Measurements from ENCODE around the gene MAGEC1.
"Not testable (repeated sequence)": the region's sequence is repeated elsewhere in the genome, so short reads cannot be mapped to it uniquely, and the experiment has no call there.

Gene MAGEC1, protein sequence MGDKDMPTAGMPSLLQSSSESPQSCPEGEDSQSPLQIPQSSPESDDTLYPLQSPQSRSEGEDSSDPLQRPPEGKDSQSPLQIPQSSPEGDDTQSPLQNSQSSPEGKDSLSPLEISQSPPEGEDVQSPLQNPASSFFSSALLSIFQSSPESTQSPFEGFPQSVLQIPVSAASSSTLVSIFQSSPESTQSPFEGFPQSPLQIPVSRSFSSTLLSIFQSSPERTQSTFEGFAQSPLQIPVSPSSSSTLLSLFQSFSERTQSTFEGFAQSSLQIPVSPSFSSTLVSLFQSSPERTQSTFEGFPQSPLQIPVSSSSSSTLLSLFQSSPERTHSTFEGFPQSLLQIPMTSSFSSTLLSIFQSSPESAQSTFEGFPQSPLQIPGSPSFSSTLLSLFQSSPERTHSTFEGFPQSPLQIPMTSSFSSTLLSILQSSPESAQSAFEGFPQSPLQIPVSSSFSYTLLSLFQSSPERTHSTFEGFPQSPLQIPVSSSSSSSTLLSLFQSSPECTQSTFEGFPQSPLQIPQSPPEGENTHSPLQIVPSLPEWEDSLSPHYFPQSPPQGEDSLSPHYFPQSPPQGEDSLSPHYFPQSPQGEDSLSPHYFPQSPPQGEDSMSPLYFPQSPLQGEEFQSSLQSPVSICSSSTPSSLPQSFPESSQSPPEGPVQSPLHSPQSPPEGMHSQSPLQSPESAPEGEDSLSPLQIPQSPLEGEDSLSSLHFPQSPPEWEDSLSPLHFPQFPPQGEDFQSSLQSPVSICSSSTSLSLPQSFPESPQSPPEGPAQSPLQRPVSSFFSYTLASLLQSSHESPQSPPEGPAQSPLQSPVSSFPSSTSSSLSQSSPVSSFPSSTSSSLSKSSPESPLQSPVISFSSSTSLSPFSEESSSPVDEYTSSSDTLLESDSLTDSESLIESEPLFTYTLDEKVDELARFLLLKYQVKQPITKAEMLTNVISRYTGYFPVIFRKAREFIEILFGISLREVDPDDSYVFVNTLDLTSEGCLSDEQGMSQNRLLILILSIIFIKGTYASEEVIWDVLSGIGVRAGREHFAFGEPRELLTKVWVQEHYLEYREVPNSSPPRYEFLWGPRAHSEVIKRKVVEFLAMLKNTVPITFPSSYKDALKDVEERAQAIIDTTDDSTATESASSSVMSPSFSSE

DNA sequence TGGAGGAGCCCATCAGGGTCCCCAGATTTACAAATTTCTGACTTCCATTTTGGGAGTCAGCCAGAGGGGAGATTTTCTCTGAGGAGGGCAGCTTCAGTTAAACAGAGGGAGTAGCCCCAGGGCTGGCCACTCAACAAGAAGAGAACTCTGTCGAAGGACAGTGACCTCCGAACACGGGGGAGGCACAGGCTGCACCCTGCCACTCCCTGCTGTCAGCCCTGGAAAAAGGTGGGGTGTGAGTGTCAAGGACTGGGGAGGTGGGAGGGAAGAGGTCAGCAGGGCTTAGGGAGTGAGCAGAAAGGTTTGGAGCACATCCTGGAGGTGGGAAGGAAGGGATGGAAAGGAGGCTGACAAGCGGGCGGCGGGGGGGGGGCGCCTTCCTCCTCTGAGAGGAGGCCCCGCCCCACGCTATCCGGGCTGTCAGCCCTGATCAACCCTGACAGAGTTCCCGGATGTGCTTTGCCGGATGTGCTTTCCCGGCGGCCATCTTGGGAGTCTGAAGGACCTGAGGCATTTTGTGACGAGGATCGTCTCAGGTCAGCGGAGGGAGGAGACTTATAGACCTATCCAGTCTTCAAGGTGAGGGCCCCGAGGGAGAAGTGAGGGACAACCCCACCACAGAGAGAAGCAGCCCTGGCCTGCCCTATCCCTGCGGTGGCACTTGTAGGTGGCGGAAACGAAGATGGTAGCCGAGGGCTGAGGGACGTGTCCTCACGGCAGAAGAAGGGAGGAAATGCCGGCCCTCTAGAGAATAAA, at the start of gene MAGEC1:
Gene MAGEC1, plus strand, starts transcription at position 495 of the 756 bp plus-strand sequence. CDS start 1,179 bp downstream, outside the sequence.
- no peak for DNase-seq (ENCODE audit: low read depth, low spot score)

DNA sequence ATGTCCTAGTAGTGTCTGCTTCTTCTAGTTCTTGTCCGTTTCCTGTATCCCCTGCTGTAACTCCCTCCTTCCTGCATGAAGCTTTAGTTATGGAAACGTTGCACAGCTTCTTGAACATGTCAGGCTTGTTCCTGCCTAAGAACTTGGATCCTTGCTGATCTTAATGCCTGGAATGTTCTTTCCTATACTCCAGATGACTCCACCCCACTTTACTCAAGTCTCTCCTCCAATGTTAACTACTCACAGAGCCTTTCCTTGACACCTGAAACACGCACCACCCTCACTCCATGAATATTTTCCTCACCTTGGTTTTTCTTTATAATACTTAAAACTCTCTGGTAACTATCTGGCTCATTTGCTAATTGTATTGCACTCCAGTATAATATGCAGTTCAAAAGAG, 46.2 kb upstream of the MAGEC1 start:
- no peak for DNase-seq (ENCODE audit: low read depth, low spot score)
- H3K27ac ChIP-seq = no peak overlapping the region

More for the DNA sequence above, at the start of gene MAGEC1:
- no peak within 1 kb of the TSS for H3K27ac ChIP-seq

DNA sequence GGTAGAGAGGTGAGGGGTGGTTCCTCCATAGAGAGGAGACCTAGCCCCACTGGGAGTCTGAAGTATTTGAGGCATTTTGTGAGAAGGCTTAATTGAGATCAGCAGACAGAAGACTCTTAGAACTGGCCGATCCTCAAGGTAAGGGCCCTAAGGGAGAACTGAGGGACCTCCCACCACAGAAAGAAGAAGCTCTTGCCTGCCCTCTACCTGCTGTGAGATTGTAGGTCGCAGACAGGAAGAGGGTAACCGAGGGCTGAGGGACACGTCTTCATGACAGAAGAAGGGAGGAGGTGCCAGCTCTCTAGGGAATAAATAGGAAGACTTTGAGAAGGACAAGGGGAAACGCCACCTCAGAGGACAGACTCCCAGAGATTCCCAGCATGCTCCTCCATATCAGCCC, 24.1 kb upstream of the MAGEC1 start:
- H3K27ac ChIP-seq = no peak overlapping the region
- DNase-seq (ENCODE audit: low read depth, low spot score) = no peak

DNA sequence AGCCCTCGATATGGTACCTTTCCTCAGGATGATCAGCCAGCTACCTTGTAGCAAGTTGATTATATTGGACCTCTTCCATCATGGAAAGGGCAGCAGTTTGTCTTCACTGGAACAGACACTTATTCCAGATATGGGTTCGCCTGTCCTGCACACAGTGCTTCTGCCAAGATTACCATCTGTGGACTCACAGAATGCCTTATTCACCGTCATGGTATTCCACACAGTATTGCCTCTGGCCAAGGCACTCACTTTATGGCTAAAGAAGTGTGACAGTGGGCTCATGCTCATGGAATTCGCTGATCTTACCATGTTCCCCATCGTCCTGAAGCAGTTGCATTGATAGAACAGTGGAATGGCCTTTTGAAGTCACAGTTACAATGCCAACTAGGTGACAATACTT, 14.9 kb upstream of the MAGEC1 start:
- not testable (repeated sequence) for H3K27ac ChIP-seq; DNase-seq (ENCODE audit: low read depth, low spot score)

DNA sequence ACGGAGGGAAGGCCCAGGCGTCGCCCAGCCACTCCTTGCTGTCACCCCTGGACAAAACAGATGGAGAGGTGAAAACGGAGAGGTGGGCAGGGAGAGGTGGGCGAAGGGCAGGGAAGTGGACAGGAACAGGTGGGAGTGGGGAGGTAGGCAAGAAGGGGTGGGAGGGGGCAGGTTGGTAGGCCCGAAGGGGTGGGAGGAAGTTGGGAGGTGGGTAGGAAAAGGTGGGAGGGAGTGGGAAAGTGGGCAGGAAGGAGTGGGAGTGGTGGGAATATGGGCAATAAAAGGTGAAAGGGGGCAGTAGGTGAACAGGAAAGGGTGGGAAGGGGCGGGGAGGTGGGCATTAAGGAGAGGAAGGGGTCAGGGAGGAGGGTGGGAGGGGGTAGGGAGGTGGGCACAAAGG, 9.0 kb upstream of the MAGEC1 start:
- H3K27ac ChIP-seq = no peak overlapping the region
- no peak for DNase-seq (ENCODE audit: low read depth, low spot score)

DNA sequence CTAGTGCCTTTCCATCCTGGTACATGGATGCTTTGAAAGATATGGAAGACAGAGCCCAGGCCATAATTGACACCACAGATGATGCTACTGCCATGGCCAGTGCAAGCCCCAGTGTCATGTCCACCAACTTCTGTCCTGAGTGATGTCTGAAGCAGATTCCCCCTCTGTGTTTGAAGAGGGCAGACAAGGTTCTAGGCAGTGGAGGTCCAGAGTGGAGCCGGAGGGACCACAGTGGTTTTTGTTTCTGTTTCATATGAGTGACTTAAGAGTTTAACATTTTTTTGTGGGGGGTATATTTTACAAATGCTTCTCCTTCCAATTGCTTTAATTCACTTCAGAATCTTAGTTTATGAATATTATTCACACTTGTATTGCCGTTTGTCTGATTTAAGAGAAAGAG, 6.0 kb upstream of the MAGEC1 start:
- no peak for DNase-seq (ENCODE audit: low read depth, low spot score)

DNA sequence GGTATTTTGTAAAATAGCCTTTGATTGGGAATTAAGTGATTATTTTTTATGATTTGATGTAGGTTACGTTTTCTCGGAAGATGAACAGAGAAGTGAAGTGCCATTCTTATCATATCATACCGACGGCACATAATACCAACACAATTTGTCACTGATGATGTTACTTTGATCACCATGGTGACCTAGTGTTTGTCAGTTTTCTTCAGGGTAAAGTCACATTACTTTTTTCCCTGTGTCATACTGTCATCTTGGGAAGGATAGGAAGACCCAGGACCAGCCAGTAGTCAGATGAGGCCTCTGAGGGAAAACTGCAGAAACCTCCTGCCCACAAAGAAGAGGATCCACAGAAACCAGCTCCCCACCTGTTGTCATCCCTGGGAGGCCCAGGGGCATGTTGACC, 1.3 kb upstream of the MAGEC1 start:
- no peak overlapping the region for H3K27ac ChIP-seq
- no peak for DNase-seq (ENCODE audit: low read depth, low spot score)

More for the DNA sequence above, 6.0 kb upstream of the MAGEC1 start:
- H3K27ac ChIP-seq = no peak overlapping the region

DNA sequence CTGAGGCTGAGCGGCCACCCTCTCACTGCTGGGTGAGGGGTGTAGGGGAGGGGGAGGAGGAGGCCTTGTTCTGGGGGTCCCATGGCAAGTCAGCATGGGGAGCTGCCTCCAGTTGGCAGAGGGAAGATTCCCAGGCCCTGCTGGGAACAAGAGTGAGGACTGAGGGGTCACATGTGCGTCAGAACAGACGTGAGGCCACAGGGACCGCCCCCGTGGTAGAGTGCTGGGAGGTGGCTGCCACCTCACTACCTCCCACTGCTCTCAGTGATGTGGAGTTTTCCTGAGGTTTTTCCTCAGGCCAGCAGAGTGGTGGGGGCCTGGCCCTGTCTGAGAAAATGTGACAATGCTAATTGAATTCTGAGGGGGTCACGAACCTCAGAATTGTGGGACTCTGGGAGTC, 568 bp downstream of the MAGEC1 start:
- DNase-seq (ENCODE audit: low read depth, low spot score) = no peak

DNA sequence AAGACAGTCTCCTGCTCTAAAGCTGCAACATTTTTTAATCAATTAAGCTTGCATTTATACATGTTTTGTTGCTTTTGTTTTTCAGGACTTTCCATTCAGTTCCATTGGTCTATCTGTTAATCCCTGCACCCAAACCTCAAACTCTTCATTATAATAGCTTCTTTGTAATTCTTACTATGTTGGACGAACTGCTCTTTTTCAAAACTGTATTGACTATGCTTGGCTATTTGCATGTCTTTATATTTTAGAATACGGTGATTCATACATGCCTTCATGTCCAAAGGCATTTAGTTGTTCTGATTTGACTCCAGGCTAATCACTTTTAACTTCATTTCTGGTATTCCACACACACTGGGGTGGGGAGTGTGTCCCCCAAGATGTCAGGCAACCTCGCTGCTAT, 14.1 kb downstream of the MAGEC1 start:
- H3K27ac ChIP-seq = no peak overlapping the region
- DNase-seq (ENCODE audit: low read depth, low spot score) = no peak

More for the DNA sequence above, 568 bp downstream of the MAGEC1 start:
- H3K27ac ChIP-seq = no peak overlapping the region

DNA sequence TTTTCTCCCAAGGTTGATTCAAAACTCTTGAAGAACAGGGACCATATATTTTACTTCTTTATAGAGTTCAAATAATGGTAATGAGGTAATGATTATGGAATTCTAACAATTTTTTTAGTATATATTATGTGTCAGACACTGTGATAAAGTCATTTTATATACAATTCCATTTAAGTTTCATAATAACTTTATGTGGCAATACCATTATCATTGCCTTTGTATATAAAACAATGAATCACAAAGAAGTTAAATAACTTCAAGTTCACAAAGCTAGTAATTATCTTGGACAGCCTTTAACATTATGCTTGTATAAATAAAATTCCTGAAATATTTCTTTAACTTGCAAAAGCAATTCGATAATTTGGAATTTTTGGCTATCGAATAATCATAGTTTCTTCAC, 20.6 kb downstream of the MAGEC1 start:
- DNase-seq (ENCODE audit: low read depth, low spot score) = no peak
- H3K27ac ChIP-seq = no peak overlapping the region

DNA sequence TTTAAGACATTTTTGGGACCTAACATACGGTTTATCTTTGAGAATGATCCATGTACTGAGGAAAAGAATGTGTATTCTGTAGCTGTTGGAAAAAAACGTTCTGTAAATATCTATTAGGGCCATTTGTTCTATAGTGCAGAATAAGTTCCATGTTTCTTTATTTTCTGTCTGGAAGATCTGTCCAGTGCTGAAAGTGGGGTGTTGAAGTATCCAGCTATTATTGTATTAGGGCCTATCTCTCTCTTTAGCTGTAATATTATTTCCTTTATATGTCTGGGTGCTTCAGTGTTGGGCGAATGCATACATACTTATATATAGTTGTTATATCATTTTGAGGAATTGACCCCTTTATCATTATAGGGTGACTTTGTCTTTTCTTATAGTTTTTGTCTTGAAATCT, 24.7 kb downstream of the MAGEC1 start:
- no peak for DNase-seq (ENCODE audit: low read depth, low spot score)
- no peak overlapping the region for H3K27ac ChIP-seq

DNA sequence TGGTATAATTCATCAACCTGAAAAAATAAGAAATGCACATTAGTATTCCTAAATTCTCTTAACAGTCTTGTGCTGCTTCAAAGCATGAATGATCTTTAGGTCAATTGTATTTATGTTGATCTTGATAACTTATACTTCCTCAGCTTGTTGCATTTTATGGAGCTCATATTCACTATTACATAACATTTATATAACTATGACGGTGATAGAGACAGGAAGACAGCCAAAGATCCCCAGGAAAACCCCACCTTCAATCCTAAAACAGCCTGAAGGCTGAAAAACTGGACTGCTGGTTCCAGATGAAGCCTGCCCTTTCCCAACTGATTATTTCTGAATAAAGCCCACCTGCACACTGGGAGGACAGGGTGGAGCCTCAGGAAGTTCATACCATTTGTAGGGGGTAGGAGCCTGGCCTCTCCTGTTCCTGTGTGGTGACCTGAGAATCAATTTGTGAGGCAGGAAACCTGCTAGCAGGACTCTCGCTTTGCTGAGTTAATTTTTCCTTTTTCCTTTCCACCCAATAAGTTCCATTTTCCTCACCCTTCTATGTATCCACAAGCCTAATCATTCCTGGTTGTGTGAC, 30.5 kb downstream of the MAGEC1 start:
- H3K27ac ChIP-seq = no peak overlapping the region
- no peak for DNase-seq (ENCODE audit: low read depth, low spot score)

DNA sequence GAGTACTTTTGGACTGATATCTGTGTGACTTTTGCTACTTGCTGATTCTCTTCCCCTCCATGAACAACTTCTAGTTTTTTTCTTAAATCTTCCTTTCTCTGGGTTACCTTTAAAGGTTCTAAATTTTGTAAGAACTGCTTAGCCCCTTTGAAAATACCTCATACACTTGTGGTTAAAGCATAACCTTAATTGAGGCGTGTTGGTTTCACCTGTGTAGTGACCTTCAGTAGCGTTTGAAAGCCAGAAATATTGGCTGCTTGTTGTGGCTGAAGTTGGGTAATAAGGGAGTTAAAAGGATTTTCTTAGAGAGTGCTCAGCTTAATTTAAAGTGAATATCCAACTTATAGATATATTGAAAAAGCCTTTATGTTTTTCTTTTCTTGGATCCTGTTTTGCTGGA, 32.0 kb downstream of the MAGEC1 start:
- H3K27ac ChIP-seq = no peak overlapping the region
- no peak for DNase-seq (ENCODE audit: low read depth, low spot score)

DNA sequence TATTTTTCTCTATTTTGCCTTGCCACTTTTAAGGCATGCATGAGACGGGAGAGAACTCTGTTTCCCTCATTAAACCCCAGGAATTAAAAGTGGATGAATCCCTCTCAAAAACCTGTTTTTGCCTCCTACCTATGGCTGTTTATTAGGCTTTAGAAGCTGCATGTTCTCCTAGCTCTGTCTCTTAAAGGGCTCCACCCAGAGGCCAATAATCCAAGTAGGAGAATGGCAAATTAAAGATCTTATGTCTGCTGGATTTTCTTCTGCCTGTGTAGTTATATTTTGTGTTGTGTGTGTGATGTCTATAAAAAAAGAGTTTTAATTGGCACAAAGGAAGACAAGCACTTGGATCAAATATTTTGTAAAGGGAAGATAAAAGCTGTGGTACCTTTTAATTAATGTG, 32.4 kb downstream of the MAGEC1 start:
- no peak overlapping the region for H3K27ac ChIP-seq
- DNase-seq (ENCODE audit: low read depth, low spot score) = no peak

DNA sequence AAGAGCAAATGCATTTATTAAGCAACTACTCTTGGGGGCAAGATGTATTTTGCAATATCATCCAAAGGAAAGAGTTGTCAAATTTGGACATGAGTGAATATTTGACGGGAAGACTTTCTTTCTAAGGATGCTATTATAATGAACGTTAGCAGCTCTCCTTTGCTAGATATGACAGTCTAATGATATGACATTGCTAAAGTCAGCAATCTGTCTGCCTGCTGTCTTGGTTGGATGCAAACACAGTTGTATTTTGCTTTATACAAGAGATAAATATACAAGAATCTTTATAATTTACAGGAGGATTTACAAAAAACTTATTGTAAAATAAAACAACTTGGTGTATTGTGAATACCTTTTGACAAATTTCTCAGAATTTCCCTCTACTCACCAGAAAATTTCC, 37.5 kb downstream of the MAGEC1 start:
- no peak overlapping the region for H3K27ac ChIP-seq
- DNase-seq (ENCODE audit: low read depth, low spot score) = no peak

DNA sequence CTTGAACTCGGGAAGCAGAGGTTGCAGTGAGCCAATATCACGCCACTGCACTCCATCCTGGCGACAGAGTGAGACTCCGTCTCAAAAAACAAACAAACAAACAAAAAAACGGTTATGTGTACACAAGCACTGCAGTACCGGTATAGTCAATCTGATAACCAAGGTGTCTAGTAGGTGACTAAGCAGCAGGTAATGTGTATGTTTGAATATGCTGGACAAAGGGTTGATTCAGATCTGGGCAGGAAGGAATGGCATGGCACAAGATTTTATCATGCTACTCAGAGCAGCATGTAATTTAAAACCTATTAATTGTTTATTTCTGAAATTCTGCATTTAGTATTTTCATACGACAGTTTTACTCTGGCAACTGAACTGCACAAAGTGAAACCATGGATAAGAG, 41.7 kb downstream of the MAGEC1 start:
- DNase-seq (ENCODE audit: low read depth, low spot score) = no peak
- H3K27ac ChIP-seq = no peak overlapping the region

DNA sequence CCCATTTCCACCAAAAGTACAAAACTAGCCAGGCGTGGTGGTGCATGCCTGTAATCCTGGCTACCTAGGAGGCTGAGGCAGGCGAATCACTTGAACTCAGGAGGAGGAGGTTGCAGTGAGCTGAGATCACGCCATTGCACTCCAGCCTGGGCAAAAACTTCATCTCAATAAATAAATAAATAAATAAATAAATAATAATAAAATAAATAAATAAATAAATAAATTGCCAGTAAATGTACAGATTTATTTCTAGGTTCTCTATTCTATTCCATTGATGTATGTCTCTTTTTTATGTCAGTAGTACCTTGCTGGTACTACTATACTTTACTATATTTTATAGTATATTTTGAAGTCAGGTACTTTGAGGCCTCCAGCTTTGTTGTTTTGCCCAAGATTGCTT, 43.7 kb downstream of the MAGEC1 start:
- no peak overlapping the region for H3K27ac ChIP-seq
- DNase-seq (ENCODE audit: low read depth, low spot score) = no peak

DNA sequence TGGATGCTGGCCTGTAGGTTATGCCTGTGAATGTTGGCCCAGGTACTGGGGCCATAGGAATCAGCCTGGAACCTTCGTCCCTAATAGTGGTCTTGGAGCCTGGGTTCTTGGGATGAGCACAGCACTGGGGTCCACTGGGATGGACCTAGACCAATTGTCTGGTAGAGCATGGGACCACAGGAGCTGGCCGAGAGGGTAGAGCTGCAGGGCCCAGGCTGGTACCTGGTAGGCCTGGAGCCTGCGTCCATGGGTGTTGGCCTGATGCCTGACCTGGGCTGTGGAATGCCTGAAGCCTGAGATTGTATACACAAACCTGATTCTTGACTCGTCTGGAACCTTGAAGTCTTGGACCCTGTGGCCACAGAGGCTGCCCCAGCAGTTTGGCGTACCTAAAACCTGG, 48.9 kb downstream of the MAGEC1 start:
- DNase-seq (ENCODE audit: low read depth, low spot score) = no peak
- no peak overlapping the region for H3K27ac ChIP-seq

DNA sequence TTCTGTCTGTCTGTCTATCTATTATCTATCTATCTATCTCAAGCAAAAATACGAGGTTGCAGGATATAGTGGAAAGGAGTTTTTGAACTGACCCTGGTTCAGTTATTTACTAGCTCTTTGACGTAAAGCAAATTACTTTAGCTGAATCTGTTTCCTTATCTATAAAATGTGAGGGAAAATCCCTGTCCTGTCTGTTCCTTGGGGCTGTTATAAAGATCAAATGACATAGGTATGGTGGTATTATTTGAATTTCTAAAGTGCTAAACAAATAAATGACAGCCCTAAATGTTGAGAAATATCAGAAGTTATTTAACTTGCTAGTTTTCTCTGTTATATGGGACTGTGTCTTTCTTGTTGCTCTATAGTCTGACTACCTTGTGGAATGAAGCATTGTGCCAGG, 55.0 kb downstream of the MAGEC1 start:
- H3K27ac ChIP-seq = no peak overlapping the region
- DNase-seq (ENCODE audit: low read depth, low spot score) = no peak
